ENCODE measurements around the gene UFC1.
A peak's percentile ranks its signal among the peaks of the same experiment; 100 is the strongest.

UFC1 gene

GRCh38 chr1:161117759-161118581, 35.8 kb upstream of the UFC1 start, which contains the start of the genes NIT1 and PFDN2:
Gene NIT1 (plus strand): TSS chr1:161118105. CDS start chr1:161118177, 72 bp downstream.
Gene PFDN2 (minus strand): TSS chr1:161118037. CDS start chr1:161118026, 11 bp downstream.
- peak within 1 kb of the TSS; percentile 90 for H3K9ac ChIP-seq (ENCODE audit: insufficient read length)
- TF ChIP-seq POLR2AphosphoS5 (IDR thresholded peaks at IDR 0.05; ENCODE audit: borderline replicate concordance, low read depth, low read length) (peak; percentile 94), FOXP2 (optimal IDR thresholded peaks at IDR 0.05; ENCODE audit: control extremely low read depth, extremely low read length, insufficient read depth) (peak; percentile 86), EZH2 (IDR thresholded peaks at IDR 0.05) (no peak)
- H3K27ac ChIP-seq: peak within 1 kb of the TSS; percentile 84
- H3K9me3 ChIP-seq (ENCODE audit: low read depth, low read length): no peaks in the 10 kb centered on the region
- H3K36me3 ChIP-seq (ENCODE audit: insufficient read depth, low read length): peaks cover 50% of the 10 kb centered on the region
- no peak for DNase-seq (ENCODE audit: low read depth, low spot score)
- peak within 1 kb of the TSS; percentile 94 for H3K4me3 ChIP-seq

GRCh38 chr1:161119092-161119903, 34.5 kb upstream of the UFC1 start:
- Histone ChIP-seq H3K9me3 (ENCODE audit: low read depth, low read length) (no peaks in the 10 kb centered on the region), H3K27ac (0 out of 2 replicates have a peak overlapping the region, but pooled peaks have one; percentile 9), H3K4me3 (peak overlapping the region; percentile 94), H3K9ac (ENCODE audit: insufficient read length) (peak overlapping the region; percentile 90), H3K36me3 (ENCODE audit: insufficient read depth, low read length) (peaks cover 55% of the 10 kb centered on the region)
- no peak for DNase-seq (ENCODE audit: low read depth, low spot score)
- TF ChIP-seq POLR2AphosphoS5 (IDR thresholded peaks at IDR 0.05; ENCODE audit: borderline replicate concordance, low read depth, low read length) (peak; percentile 5; the same call in 1 of the 2 replicates), FOXP2 (optimal IDR thresholded peaks at IDR 0.05; ENCODE audit: control extremely low read depth, extremely low read length, insufficient read depth) (no peak), EZH2 (IDR thresholded peaks at IDR 0.05) (no peak)

GRCh38 chr1:161121042-161121650, 32.6 kb upstream of the UFC1 start:
- Histone ChIP-seq H3K9ac (ENCODE audit: insufficient read length) (no peak overlapping the region), H3K36me3 (ENCODE audit: insufficient read depth, low read length) (peaks cover 63% of the 10 kb centered on the region), H3K27ac (no peak overlapping the region), H3K9me3 (ENCODE audit: low read depth, low read length) (no peaks in the 10 kb centered on the region), H3K4me3 (no peak overlapping the region)
- TF ChIP-seq EZH2 (IDR thresholded peaks at IDR 0.05) (no peak), POLR2AphosphoS5 (IDR thresholded peaks at IDR 0.05; ENCODE audit: borderline replicate concordance, low read depth, low read length) (no peak), FOXP2 (optimal IDR thresholded peaks at IDR 0.05; ENCODE audit: control extremely low read depth, extremely low read length, insufficient read depth) (no peak)
- DNase-seq (ENCODE audit: low read depth, low spot score): no peak

- Histone ChIP-seq H3K4me3 (no peak overlapping the region), H3K9ac (ENCODE audit: insufficient read length) (no peak overlapping the region), H3K27ac (no peak overlapping the region), H3K36me3 (ENCODE audit: insufficient read depth, low read length) (peaks cover 67% of the 10 kb centered on the region), H3K9me3 (ENCODE audit: low read depth, low read length) (no peaks in the 10 kb centered on the region)
- TF ChIP-seq FOXP2 (optimal IDR thresholded peaks at IDR 0.05; ENCODE audit: control extremely low read depth, extremely low read length, insufficient read depth): no peak
- TF ChIP-seq POLR2AphosphoS5 (IDR thresholded peaks at IDR 0.05; ENCODE audit: borderline replicate concordance, low read depth, low read length): no peak
- TF ChIP-seq EZH2 (IDR thresholded peaks at IDR 0.05): no peak
- no peak for DNase-seq (ENCODE audit: low read depth, low spot score)
Measured at GRCh38 chr1:161121834-161122233, 31.9 kb upstream of the UFC1 start.

- Histone ChIP-seq H3K27ac (no peak overlapping the region), H3K9ac (ENCODE audit: insufficient read length) (no peak overlapping the region), H3K9me3 (ENCODE audit: low read depth, low read length) (no peaks in the 10 kb centered on the region), H3K4me3 (no peak overlapping the region), H3K36me3 (ENCODE audit: insufficient read depth, low read length) (peaks cover 79% of the 10 kb centered on the region)
- TF ChIP-seq POLR2AphosphoS5 (IDR thresholded peaks at IDR 0.05; ENCODE audit: borderline replicate concordance, low read depth, low read length) (no peak), FOXP2 (optimal IDR thresholded peaks at IDR 0.05; ENCODE audit: control extremely low read depth, extremely low read length, insufficient read depth) (no peak), EZH2 (IDR thresholded peaks at IDR 0.05) (no peak)
- no peak for DNase-seq (ENCODE audit: low read depth, low spot score)
Measured at GRCh38 chr1:161122967-161123366, 30.8 kb upstream of the UFC1 start.

GRCh38 chr1:161127649-161128048, 26.1 kb upstream of the UFC1 start:
- no peak for TF ChIP-seq POLR2AphosphoS5 (IDR thresholded peaks at IDR 0.05; ENCODE audit: borderline replicate concordance, low read depth, low read length)
- no peak for TF ChIP-seq EZH2 (IDR thresholded peaks at IDR 0.05)
- TF ChIP-seq FOXP2 (optimal IDR thresholded peaks at IDR 0.05; ENCODE audit: control extremely low read depth, extremely low read length, insufficient read depth): no peak
- DNase-seq (ENCODE audit: low read depth, low spot score): no peak
- H3K9ac ChIP-seq (ENCODE audit: insufficient read length): no peak overlapping the region
- H3K27ac ChIP-seq: no peak overlapping the region
- H3K4me3 ChIP-seq: no peak overlapping the region
- no peaks in the 10 kb centered on the region for H3K9me3 ChIP-seq (ENCODE audit: low read depth, low read length)
- H3K36me3 ChIP-seq (ENCODE audit: insufficient read depth, low read length): peaks cover 65% of the 10 kb centered on the region

GRCh38 chr1:161128591-161129420, 25.0 kb upstream of the UFC1 start:
- Histone ChIP-seq H3K9me3 (ENCODE audit: low read depth, low read length) (no peaks in the 10 kb centered on the region), H3K36me3 (ENCODE audit: insufficient read depth, low read length) (peaks cover 55% of the 10 kb centered on the region), H3K4me3 (no peak overlapping the region), H3K27ac (no peak overlapping the region), H3K9ac (ENCODE audit: insufficient read length) (no peak overlapping the region)
- TF ChIP-seq EZH2 (IDR thresholded peaks at IDR 0.05) (no peak), FOXP2 (optimal IDR thresholded peaks at IDR 0.05; ENCODE audit: control extremely low read depth, extremely low read length, insufficient read depth) (no peak), POLR2AphosphoS5 (IDR thresholded peaks at IDR 0.05; ENCODE audit: borderline replicate concordance, low read depth, low read length) (no peak)
- no peak for DNase-seq (ENCODE audit: low read depth, low spot score)

Measured in SK-N-MC (cell line).